IMR-90 (cell line): Measurements from ENCODE around the gene AMPD1. TPM values are rescaled to one million over a fixed set of nuclear protein-coding genes. Genes with fewer than 3 reads are reported as not detected.

Experiments
- ATAC-seq: fragments of 200-7000 bp; cut with Tn5 transposase; 2 replicates; pipeline ENCODE4 v1.9.1; 2020; ENCODE audit warnings: low read depth, mild to moderate bottlenecking, moderate library complexity
- BruUV-seq: library from RNA; stranded (reverse); fragments of 400-500 nt; replicated peaks from 2 replicates; lab custom pipeline; 2021; lab: Mats Ljungman, UMichigan
- CTCF ChIA-PET: fragments of 300-600 bp; formaldehyde crosslinking; extraction: SDS; loops from one replicate; lab custom pipeline; 2021; ENCODE audit warnings: antibody characterized with exemption; lab: Yijun Ruan, JAX
- POLR2A ChIA-PET: fragments of 300-600 bp; sonication (Branson Sonifier 250); formaldehyde crosslinking; loops from one replicate; lab custom pipeline; 2022; ENCODE audit warnings: antibody characterized with exemption; ENCODE audit not compliant: unreplicated experiment; lab: Charles Lee
- DNase-seq: peaks from one replicate; pipeline ENCODE4 v3.0.0; 2013
- H2AFZ ChIP-seq: replicated peaks from 2 replicates; pipeline ENCODE3; 2013; ENCODE audit warnings: low read length, mild to moderate bottlenecking; ENCODE audit not compliant: poor library complexity
- H2AK5ac ChIP-seq: 2 replicates; pipeline ENCODE4 v1.6.1; 2013; ENCODE audit warnings: low read depth, low read length, inconsistent platforms
- H2AK9ac ChIP-seq: replicated peaks from 2 replicates; pipeline ENCODE3; 2013; ENCODE audit warnings: mild to moderate bottlenecking, low read depth, low read length, moderate library complexity; ENCODE audit not compliant: poor library complexity
- H2BK120ac ChIP-seq: 2 replicates; pipeline ENCODE4 v1.6.1; 2013; ENCODE audit warnings: low read depth, low read length, inconsistent platforms
- H2BK15ac ChIP-seq: 3 replicates; pipeline ENCODE4 v1.6.1; 2013; ENCODE audit warnings: low read depth, low read length, inconsistent platforms
- H2BK20ac ChIP-seq: 2 replicates; pipeline ENCODE4 v1.6.1; 2013; ENCODE audit warnings: low read depth, mild to moderate bottlenecking, inconsistent platforms, low read length, moderate library complexity
- H2BK5ac ChIP-seq: 2 replicates; pipeline ENCODE4 v1.6.1; 2013; ENCODE audit warnings: mild to moderate bottlenecking, low read depth, low read length, inconsistent platforms; ENCODE audit not compliant: poor library complexity, severe bottlenecking
- H3K14ac ChIP-seq: replicated peaks from 2 replicates; pipeline ENCODE4 v1.6.1; 2013; ENCODE audit warnings: low read depth, low read length, inconsistent platforms
- H3K18ac ChIP-seq: 2 replicates; pipeline ENCODE4 v1.6.1; 2013; ENCODE audit warnings: low read depth, low read length, control low read depth
- H3K23ac ChIP-seq: 2 replicates; pipeline ENCODE4 v1.6.1; 2013; ENCODE audit warnings: low read depth, low read length, inconsistent platforms
- H3K27ac ChIP-seq: 2 replicates; pipeline ENCODE4 v1.5.1; 2013; ENCODE audit warnings: mild to moderate bottlenecking, control low read depth, low read length; ENCODE audit not compliant: insufficient read depth
- H3K27me3 ChIP-seq: 2 replicates; pipeline ENCODE4 v1.6.1; 2013; ENCODE audit warnings: low read length; ENCODE audit not compliant: control insufficient read depth, insufficient read depth
- H3K36me3 ChIP-seq: 2 replicates; pipeline ENCODE4 v1.6.1; 2013; ENCODE audit warnings: low read length, mixed read lengths; ENCODE audit not compliant: control insufficient read depth, insufficient read depth
- H3K4ac ChIP-seq: 2 replicates; pipeline ENCODE4 v1.6.1; 2013; ENCODE audit warnings: low read depth, low read length, inconsistent platforms
- H3K4me1 ChIP-seq: 2 replicates; pipeline ENCODE4 v1.6.1; 2013; ENCODE audit warnings: low read length, mixed read lengths; ENCODE audit not compliant: control insufficient read depth, insufficient read depth
- H3K4me2 ChIP-seq: 2 replicates; pipeline ENCODE4 v1.6.1; 2013; ENCODE audit warnings: low read depth, mild to moderate bottlenecking, control low read depth, low read length, moderate library complexity
- H3K4me3 ChIP-seq: 2 replicates; pipeline ENCODE4 v1.5.1; 2013; ENCODE audit warnings: low read depth, mild to moderate bottlenecking, control low read depth, low read length, moderate library complexity; ENCODE audit not compliant: insufficient read depth
- H3K56ac ChIP-seq: 2 replicates; pipeline ENCODE4 v1.6.1; 2013; ENCODE audit warnings: low read length, inconsistent platforms; ENCODE audit not compliant: insufficient read depth; ENCODE audit errors: extremely low read depth
- H3K79me1 ChIP-seq, 2 experiments: 2 replicates each; pipeline ENCODE4 v1.6.1; 2013; ENCODE audit warnings: low read length in 2 of 2, inconsistent platforms in 1 of 2, low read depth in 1 of 2
- H3K9ac ChIP-seq: 2 replicates; pipeline ENCODE4 v1.6.1; 2013; ENCODE audit warnings: low read depth, low read length, control low read depth
- H3K9me1 ChIP-seq: 2 replicates; pipeline ENCODE4 v1.6.1; 2013; ENCODE audit warnings: low read length, inconsistent platforms; ENCODE audit not compliant: insufficient read depth
- H3K9me3 ChIP-seq: 2 replicates; pipeline ENCODE4 v1.6.1; 2013; ENCODE audit warnings: low read length; ENCODE audit not compliant: control insufficient read depth, insufficient read depth
- H4K20me1 ChIP-seq: 2 replicates; pipeline ENCODE4 v1.6.1; 2013; ENCODE audit warnings: low read length, inconsistent platforms; ENCODE audit not compliant: insufficient read depth
- H4K5ac ChIP-seq: 2 replicates; pipeline ENCODE4 v1.6.1; 2013; ENCODE audit warnings: mild to moderate bottlenecking, low read depth, low read length, control low read depth
- H4K8ac ChIP-seq, 2 experiments: 2 replicates each; pipeline ENCODE4 v1.6.1; 2013; ENCODE audit warnings: low read depth in 2 of 2, low read length in 2 of 2, control low read depth in 1 of 2, inconsistent platforms in 1 of 2
- H4K91ac ChIP-seq: 2 replicates; pipeline ENCODE4 v1.6.1; 2013; ENCODE audit warnings: low read depth, low read length, inconsistent platforms; ENCODE audit not compliant: insufficient read depth
- BHLHE40 ChIP-seq: fragments of 150-350 bp; IDR thresholded peaks from 2 replicates; pipeline ENCODE4 v1.6.1; 2016; ENCODE audit warnings: mild to moderate bottlenecking, low read depth, low read length
- CEBPB ChIP-seq: IDR thresholded peaks from 2 replicates; pipeline ENCODE4 v1.6.1; 2012; ENCODE audit warnings: low read depth, low read length, improper control_type of control experiment
- CHD1 ChIP-seq: IDR thresholded peaks from 2 replicates; pipeline ENCODE4 v1.6.1; 2012; ENCODE audit warnings: low read depth, low read length, improper control_type of control experiment
- FOS ChIP-seq: fragments of 150-350 bp; IDR thresholded peaks from 2 replicates; pipeline ENCODE4 v1.6.1; 2016; ENCODE audit warnings: low read depth, low read length
- MAFK ChIP-seq: IDR thresholded peaks from 2 replicates; pipeline ENCODE4 v1.6.1; 2012; ENCODE audit warnings: low read depth, low read length, improper control_type of control experiment
- MAZ ChIP-seq: IDR thresholded peaks from 2 replicates; pipeline ENCODE4 v1.6.1; 2012; ENCODE audit warnings: low read depth, mild to moderate bottlenecking, low read length, improper control_type of control experiment, moderate library complexity, borderline replicate concordance
- MXI1 ChIP-seq: IDR thresholded peaks from 2 replicates; pipeline ENCODE4 v1.6.1; 2012; ENCODE audit warnings: low read depth, mild to moderate bottlenecking, low read length, moderate library complexity, borderline replicate concordance
- RFX5 ChIP-seq: IDR thresholded peaks from 2 replicates; pipeline ENCODE4 v1.8.0; 2012; ENCODE audit warnings: low read depth, mild to moderate bottlenecking, low read length, moderate library complexity
- SMC3 ChIP-seq: fragments of 150-350 bp; IDR thresholded peaks from 2 replicates; pipeline ENCODE4 v1.6.1; 2016; ENCODE audit warnings: low read depth, mild to moderate bottlenecking, antibody characterized with exemption, low read length, moderate library complexity
- USF2 ChIP-seq: fragments of 150-350 bp; IDR thresholded peaks from 2 replicates; pipeline ENCODE4 v1.6.1; 2017; ENCODE audit warnings: mild to moderate bottlenecking, antibody characterized with exemption, low read length, low read depth
- WGBS, 2 experiments: methylation state at CpG; one replicate each; pipeline versions ENCODE4 v1.1.5 to v1.1.7; 2013; ENCODE audit warnings: missing lambda C conversion rate in 2 of 2; ENCODE audit not compliant: insufficient read length in 1 of 2; ENCODE audit errors: extremely low coverage in 2 of 2; 5-methylcytosine and 5-hydroxymethylcytosine counted together
- dilution Hi-C: fragments of 300-500 bp; cut with HindIII; formaldehyde crosslinking; loops from one replicate; pipeline ENCODE4 v1.14.3; 2018; ENCODE audit warnings: low sequenced_read_pairs; ENCODE audit not compliant: unreplicated experiment
- in situ Hi-C: fragments of 300-500 bp; cut with MboI; formaldehyde crosslinking; loops from 3 replicates; pipeline ENCODE4 v1.14.3; 2019; ENCODE audit warnings: low sequenced_read_pairs, inconsistent platforms, mixed read lengths
- intact Hi-C: fragments of 100-400 bp; cut with micrococcal nuclease; formaldehyde crosslinking; loops from 2 replicates; pipeline ENCODE4 v1.10.0; 2022
- polyA plus RNA-seq, 3 experiments: library from polyadenylated mRNA; depleted of rRNA; stranded (reverse); fragments of >200 nt; gene quantifications; 2 replicates each; pipeline ENCODE4 v1.2.3, GENCODE V29; 2012; ENCODE audit warnings: low replicate concordance in 1 of 3
- total RNA-seq: library from RNA; depleted of rRNA; stranded (reverse); fragments of >200 nt; gene quantifications from 2 replicates; pipeline ENCODE4 v1.2.3, GENCODE V29; 2012
- TF ChIP-seq, protein P1 (sequence below): fragments of 150-350 bp; IDR thresholded peaks from 2 replicates; pipeline ENCODE4 v1.6.1; 2016; ENCODE audit warnings: low read depth, mild to moderate bottlenecking, low read length, moderate library complexity, borderline replicate concordance
- TF ChIP-seq, protein P2 (sequence below): conservative IDR thresholded peaks from 2 replicates; pipeline ENCODE4 v1.5.1; 2012; ENCODE audit warnings: mild to moderate bottlenecking, low read depth, low read length, improper control_type of control experiment

AMPD1 gene
- total and polyA plus RNA-seq, 2 of the 4 experiments (the other 2 are of a cell fraction) = not detected

DNA sequence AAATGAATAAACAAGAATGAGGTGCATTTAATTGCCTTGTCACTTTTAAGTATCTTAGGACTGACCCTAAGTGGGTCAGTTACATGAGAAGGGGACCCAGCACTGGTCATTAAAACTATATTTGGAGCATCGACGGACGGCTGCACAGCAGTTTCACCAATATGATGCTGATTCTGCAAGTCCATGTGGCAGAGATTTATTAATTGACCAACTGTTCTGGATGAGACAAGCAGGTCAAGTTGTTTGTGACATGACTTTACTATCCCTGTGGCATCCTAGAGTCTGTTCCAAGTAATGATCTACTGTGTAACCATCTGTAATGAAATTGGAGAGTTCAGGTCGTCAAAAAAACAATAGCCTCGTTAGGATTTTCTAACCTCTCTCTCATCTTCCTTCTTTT, 9.5 kb downstream of the AMPD1 start:
- no peaks in the 10 kb centered on the region for H3K4me1 ChIP-seq
- H3K9ac ChIP-seq = no peak overlapping the region
- intact Hi-C loops = no loop called here
- 93% methylated on average over 3 of the region's 5 CpGs; no CpG with 5 or more reads in 1 of the 2 experiments for WGBS, 2 experiments
- no peak overlapping the region for H4K5ac ChIP-seq
- no peak overlapping the region for H2BK15ac ChIP-seq
- H3K4ac ChIP-seq = no peak overlapping the region
- BruUV-seq = no TSS peak
- H3K9me3 ChIP-seq = no peaks in the 10 kb centered on the region
- ChIA-PET POLR2A (no interaction called here), CTCF (no interaction called here)
- H2AK5ac ChIP-seq = no peak overlapping the region
- no peak overlapping the region for H3K56ac ChIP-seq
- H2BK5ac ChIP-seq = no peak overlapping the region
- H4K91ac ChIP-seq = no peak overlapping the region
- no peaks in the 10 kb centered on the region for H3K9me1 ChIP-seq
- H3K4me3 ChIP-seq = no peak overlapping the region
- no peaks in the 10 kb centered on the region for H3K79me1 ChIP-seq
- no peak overlapping the region for H2AFZ ChIP-seq
- TF ChIP-seq, protein P1, sequence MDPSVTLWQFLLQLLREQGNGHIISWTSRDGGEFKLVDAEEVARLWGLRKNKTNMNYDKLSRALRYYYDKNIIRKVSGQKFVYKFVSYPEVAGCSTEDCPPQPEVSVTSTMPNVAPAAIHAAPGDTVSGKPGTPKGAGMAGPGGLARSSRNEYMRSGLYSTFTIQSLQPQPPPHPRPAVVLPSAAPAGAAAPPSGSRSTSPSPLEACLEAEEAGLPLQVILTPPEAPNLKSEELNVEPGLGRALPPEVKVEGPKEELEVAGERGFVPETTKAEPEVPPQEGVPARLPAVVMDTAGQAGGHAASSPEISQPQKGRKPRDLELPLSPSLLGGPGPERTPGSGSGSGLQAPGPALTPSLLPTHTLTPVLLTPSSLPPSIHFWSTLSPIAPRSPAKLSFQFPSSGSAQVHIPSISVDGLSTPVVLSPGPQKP = no peak
- TF ChIP-seq CEBPB (no peak), USF2 (no peak), MAZ (no peak), SMC3 (no peak), RFX5 (no peak), FOS (no peak), MAFK (no peak), MXI1 (no peak), CHD1 (no peak), BHLHE40 (no peak)
- TF ChIP-seq, protein P2, sequence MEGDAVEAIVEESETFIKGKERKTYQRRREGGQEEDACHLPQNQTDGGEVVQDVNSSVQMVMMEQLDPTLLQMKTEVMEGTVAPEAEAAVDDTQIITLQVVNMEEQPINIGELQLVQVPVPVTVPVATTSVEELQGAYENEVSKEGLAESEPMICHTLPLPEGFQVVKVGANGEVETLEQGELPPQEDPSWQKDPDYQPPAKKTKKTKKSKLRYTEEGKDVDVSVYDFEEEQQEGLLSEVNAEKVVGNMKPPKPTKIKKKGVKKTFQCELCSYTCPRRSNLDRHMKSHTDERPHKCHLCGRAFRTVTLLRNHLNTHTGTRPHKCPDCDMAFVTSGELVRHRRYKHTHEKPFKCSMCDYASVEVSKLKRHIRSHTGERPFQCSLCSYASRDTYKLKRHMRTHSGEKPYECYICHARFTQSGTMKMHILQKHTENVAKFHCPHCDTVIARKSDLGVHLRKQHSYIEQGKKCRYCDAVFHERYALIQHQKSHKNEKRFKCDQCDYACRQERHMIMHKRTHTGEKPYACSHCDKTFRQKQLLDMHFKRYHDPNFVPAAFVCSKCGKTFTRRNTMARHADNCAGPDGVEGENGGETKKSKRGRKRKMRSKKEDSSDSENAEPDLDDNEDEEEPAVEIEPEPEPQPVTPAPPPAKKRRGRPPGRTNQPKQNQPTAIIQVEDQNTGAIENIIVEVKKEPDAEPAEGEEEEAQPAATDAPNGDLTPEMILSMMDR = no peak
- H3K27me3 ChIP-seq = peaks cover 21% of the 10 kb centered on the region
- dilution Hi-C loops = no loop called here
- H3K14ac ChIP-seq = no peak overlapping the region
- H3K27ac ChIP-seq = no peak overlapping the region
- no peak overlapping the region for H2BK20ac ChIP-seq
- H2BK120ac ChIP-seq = no peak overlapping the region
- H3K23ac ChIP-seq = no peak overlapping the region
- in situ Hi-C loops = no loop called here
- H3K18ac ChIP-seq = no peak overlapping the region
- no peak overlapping the region for H4K8ac ChIP-seq
- H3K4me2 ChIP-seq = no peak overlapping the region
- no peaks in the 10 kb centered on the region for H4K20me1 ChIP-seq
- ATAC-seq (no peak), DNase-seq (no peak)
- no peaks in the 10 kb centered on the region for H3K36me3 ChIP-seq
- H2AK9ac ChIP-seq = no peak overlapping the region
